AG04450 (cell line): ENCODE measurements around the gene SLC34A1. TPM values are rescaled to one million over a fixed set of nuclear protein-coding genes. Genes with fewer than 3 reads are reported as not detected.
"Not testable (repeated sequence)": the region's sequence is repeated elsewhere in the genome, so short reads cannot be mapped to it uniquely, and the experiment has no call there.

Experiments
- CTCF ChIA-PET: fragments of 300-600, 350-600 bp; formaldehyde crosslinking; extraction: SDS; loops from one replicate; lab custom pipeline; 2022; ENCODE audit warnings: antibody characterized with exemption, inconsistent platforms; lab: Charles Lee
- POLR2A ChIA-PET: fragments of 350-600 bp; formaldehyde crosslinking; extraction: SDS; loops from one replicate; lab custom pipeline; 2021; ENCODE audit warnings: antibody characterized with exemption, inconsistent platforms; lab: Yijun Ruan, JAX
- DNase-seq: peaks from one replicate; pipeline ENCODE4 v3.0.0-alpha.2; 2011; ENCODE audit warnings: low read depth, low spot score
- H3K27ac ChIP-seq: one replicate; pipeline ENCODE4 v1.5.1; 2012; ENCODE audit warnings: low read depth, low read length, control low read depth
- H3K27me3 ChIP-seq: one replicate; pipeline ENCODE4 v1.6.0; 2012; ENCODE audit warnings: low read length; ENCODE audit not compliant: control insufficient read depth, insufficient read depth
- H3K4me3 ChIP-seq: 2 replicates; pipeline ENCODE4 v1.5.1; 2011; ENCODE audit warnings: mild to moderate bottlenecking, low read depth, low read length, control low read depth
- H3K9me3 ChIP-seq: 2 replicates; pipeline ENCODE4 v1.5.1; 2012; ENCODE audit warnings: low read length; ENCODE audit not compliant: control insufficient read depth, insufficient read depth
- CTCF ChIP-seq: IDR thresholded peaks from 2 replicates; pipeline ENCODE4 v1.5.1; 2011; ENCODE audit warnings: low read depth, low read length, control low read depth, inconsistent platforms
- polyA plus RNA-seq: library from polyadenylated mRNA; depleted of rRNA; stranded (reverse); fragments of >200 nt; gene quantifications from 2 replicates; pipeline ENCODE4 v1.2.3, GENCODE V29; 2011

Gene SLC34A1
- polyA plus RNA-seq, 1 experiment = not detected

GRCh38 chr5:177419046-177419445, 34.8 kb downstream of the SLC34A1 start:
- no peak for TF ChIP-seq CTCF
- H3K9me3 ChIP-seq = no peaks in the 10 kb centered on the region; the same call in 1 of the 2 replicates
- no peak overlapping the region for H3K27ac ChIP-seq
- peak; percentile 74 for DNase-seq
- ChIA-PET POLR2A (interaction anchor here (0.8 to 0.9 kb wide), 2 partner anchors 8 to 67 kb away, joined by 3 to 4 read pairs; partner anchors contain the start of gene LMAN2), CTCF (interaction anchor here (1.7 to 5.0 kb wide), 3 partner anchors 15 to 38 kb away, joined by 10 to 34 read pairs (median 10); no protein-coding TSS in a partner anchor)
- no peaks in the 10 kb centered on the region for H3K27me3 ChIP-seq
- no peak overlapping the region for H3K4me3 ChIP-seq

DNA sequence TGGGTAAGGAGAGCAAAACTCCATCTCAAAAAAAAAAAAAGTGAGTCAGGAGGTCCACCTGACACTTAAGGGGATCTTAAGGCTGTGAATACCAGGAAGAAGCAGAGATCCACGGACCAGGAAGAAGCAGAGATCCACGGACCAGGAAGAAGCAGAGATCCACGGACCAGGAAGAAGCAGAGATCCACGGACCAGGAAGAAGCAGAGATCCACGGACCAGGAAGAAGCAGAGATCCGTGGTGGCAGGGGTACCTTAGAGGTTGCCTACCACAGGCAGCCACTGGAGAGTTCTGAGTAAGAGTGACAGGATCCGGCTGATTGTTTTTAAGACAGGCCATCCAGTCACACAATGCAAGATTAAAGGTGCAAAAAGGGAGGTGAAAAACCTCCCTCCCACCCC, 36.2 kb downstream of the SLC34A1 start:
- DNase-seq, H3K27me3 ChIP-seq, H3K4me3 ChIP-seq, H3K9me3 ChIP-seq, POLR2A ChIA-PET, H3K27ac ChIP-seq: not testable (repeated sequence)
- CTCF ChIA-PET = interaction anchor here (0.7 kb wide), 1 partner anchor 50 kb away, joined by 3 read pairs; no protein-coding TSS in a partner anchor

DNA sequence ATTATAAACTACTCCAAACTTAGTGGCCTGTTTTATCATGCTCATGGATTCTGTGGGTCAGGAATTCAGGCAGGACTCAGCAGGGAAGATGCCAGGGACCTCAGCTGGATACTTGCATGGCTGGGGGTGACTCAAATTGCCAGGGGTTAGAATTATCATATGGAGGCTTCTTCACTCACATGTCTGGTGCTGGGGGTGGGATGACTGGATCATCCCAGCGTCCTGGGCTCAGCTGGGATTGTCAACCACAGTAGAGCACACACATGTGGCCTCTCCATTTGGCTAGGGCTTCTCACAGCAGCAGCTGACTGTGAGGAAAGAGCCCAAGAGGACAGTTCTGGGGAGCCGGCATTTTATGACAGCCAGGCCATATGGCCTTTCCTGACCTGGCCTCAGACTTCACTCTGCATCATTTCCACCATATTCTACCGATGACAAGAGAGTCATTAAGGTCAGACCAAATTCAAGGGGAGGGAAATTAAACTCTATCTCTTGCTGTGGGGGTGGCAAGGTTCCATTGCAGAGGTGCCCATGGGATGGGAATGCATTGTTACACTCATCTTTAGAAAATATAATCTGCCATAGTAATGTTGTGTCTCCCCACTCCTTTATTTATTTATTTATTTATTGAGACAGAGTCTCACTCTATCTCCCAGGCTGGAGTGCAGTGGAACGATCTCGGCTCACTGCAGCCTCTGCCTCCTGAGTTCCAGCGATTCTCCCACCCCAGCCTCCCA, 37.0 kb downstream of the SLC34A1 start:
- no peaks in the 10 kb centered on the region for H3K9me3 ChIP-seq
- ChIA-PET CTCF (interaction anchor here (2.1 to 3.6 kb wide), 2 partner anchors 17 to 30 kb away, joined by 12 to 20 read pairs; no protein-coding TSS in a partner anchor), POLR2A (no interaction called here)
- no peak overlapping the region for H3K4me3 ChIP-seq
- no peak overlapping the region for H3K27ac ChIP-seq
- TF ChIP-seq CTCF = no peak
- no peak for DNase-seq
- H3K27me3 ChIP-seq = no peaks in the 10 kb centered on the region

GRCh38 chr5:177423671-177424070, 39.4 kb downstream of the SLC34A1 start:
- Histone ChIP-seq H3K4me3 (no peak overlapping the region), H3K27me3 (no peaks in the 10 kb centered on the region), H3K9me3 (no peaks in the 10 kb centered on the region), H3K27ac (no peak overlapping the region)
- ChIA-PET CTCF (interaction anchor here (0.6 to 3.6 kb wide), 2 partner anchors 20 to 503 kb away, joined by 4 to 20 read pairs; no protein-coding TSS in a partner anchor), POLR2A (no interaction called here)
- DNase-seq = no peak
- TF ChIP-seq CTCF = no peak

- POLR2A ChIA-PET = interaction anchor here (0.9 to 2.1 kb wide), 2 partner anchors 22 to 46 kb away, joined by 3 to 26 read pairs; no protein-coding TSS in a partner anchor
- CTCF ChIA-PET = interaction anchor here (1.5 to 4.2 kb wide), 2 partner anchors 21 to 27 kb away, joined by 4 to 24 read pairs; no protein-coding TSS in a partner anchor
Measured at GRCh38 chr5:177425196-177425800, 41.1 kb downstream of the SLC34A1 start.

More at GRCh38 chr5:177425196-177425800, 41.1 kb downstream of the SLC34A1 start:
- H3K4me3 ChIP-seq = peak overlapping the region; percentile 70
- H3K27ac ChIP-seq = peak overlapping the region; percentile 96
- no peaks in the 10 kb centered on the region for H3K9me3 ChIP-seq
- DNase-seq = no peak
- TF ChIP-seq CTCF = no peak
- H3K27me3 ChIP-seq = no peaks in the 10 kb centered on the region
